Measurements from ENCODE around the gene SOS1. TPM values are rescaled to one million over a fixed set of nuclear protein-coding genes. Genes with fewer than 3 reads are reported as not detected.
"Not testable (repeated sequence)": the region's sequence is repeated elsewhere in the genome, so short reads cannot be mapped to it uniquely, and the experiment has no call there.

The SOS1 gene
- total and polyA plus RNA-seq, 9 donors: 14.4 to 70.1 (median 41.8) TPM

- TF ChIP-seq POLR2A (IDR thresholded peaks at IDR 0.05) (no peak), CTCF (IDR thresholded peaks at IDR 0.05) (no peak), EP300 (IDR thresholded peaks at IDR 0.05) (no peak)
- Histone ChIP-seq H3K4me3 (no peak overlapping the region), H3K27me3 (no peaks in the 10 kb centered on the region), H3K27ac (no peak overlapping the region), H3K4me1 (ENCODE audit: insufficient read depth) (peaks cover 2% of the 10 kb centered on the region), H3K36me3 (no peaks in the 10 kb centered on the region), H3K9me3 (no peaks in the 10 kb centered on the region)
- 86 to 90% (median 89%) methylated on average over 8 of the region's 8 CpGs for WGBS, 3 donors
- DNase-seq: no peak
- intact Hi-C loops (cut with DNase I): loop anchor here in 1 of 4 donors (10.0 kb wide), 1 partner anchor 86 kb away; no protein-coding TSS in a partner anchor
These were observed 18.0 kb upstream of the SOS1 start for GRCh38 chr2:39138837-39139211.

GRCh38 chr2:39138187-39138836, 17.5 kb upstream of the SOS1 start:
- not testable (repeated sequence) for DNase-seq; H3K36me3 ChIP-seq; H3K27me3 ChIP-seq; H3K27ac ChIP-seq; H3K4me1 ChIP-seq (ENCODE audit: insufficient read depth); H3K4me3 ChIP-seq; H3K9me3 ChIP-seq
- 91 to 93% (median 93%) methylated on average over 18 of the region's 18 CpGs for WGBS, 3 donors
- intact Hi-C loops (cut with DNase I): loop anchor here in 1 of 4 donors (10.0 kb wide), 1 partner anchor 86 kb away; no protein-coding TSS in a partner anchor

- DNase-seq: no peak
- Histone ChIP-seq H3K27me3 (no peaks in the 10 kb centered on the region), H3K36me3 (no peaks in the 10 kb centered on the region), H3K4me3 (no peak overlapping the region), H3K27ac (no peak overlapping the region), H3K4me1 (ENCODE audit: insufficient read depth) (peaks cover 2% of the 10 kb centered on the region), H3K9me3 (no peaks in the 10 kb centered on the region)
- TF ChIP-seq EP300 (IDR thresholded peaks at IDR 0.05) (no peak), POLR2A (IDR thresholded peaks at IDR 0.05) (no peak), CTCF (IDR thresholded peaks at IDR 0.05) (no peak)
- intact Hi-C loops (cut with DNase I): loop anchor here in 1 of 4 donors (10.0 kb wide), 1 partner anchor 88 kb away; no protein-coding TSS in a partner anchor
- 85 to 86% (median 86%) methylated on average over 5 of the region's 5 CpGs for WGBS, 3 donors
These were observed 15.9 kb upstream of the SOS1 start for GRCh38 chr2:39136799-39137198.

GRCh38 chr2:39135690-39136259, 14.9 kb upstream of the SOS1 start:
- H3K4me3 ChIP-seq: no peak overlapping the region
- intact Hi-C loops (cut with DNase I): loop anchor here in 1 of 4 donors (10.0 kb wide), 1 partner anchor 89 kb away; no protein-coding TSS in a partner anchor
- H3K9me3 ChIP-seq: no peaks in the 10 kb centered on the region
- no peak for DNase-seq
- TF ChIP-seq EP300 (IDR thresholded peaks at IDR 0.05) (no peak), POLR2A (IDR thresholded peaks at IDR 0.05) (no peak), CTCF (IDR thresholded peaks at IDR 0.05) (no peak)
- H3K36me3 ChIP-seq: no peaks in the 10 kb centered on the region
- no peaks in the 10 kb centered on the region for H3K27me3 ChIP-seq
- no peak overlapping the region for H3K27ac ChIP-seq
- no peaks in the 10 kb centered on the region for H3K4me1 ChIP-seq (ENCODE audit: insufficient read depth)
- 68 to 74% (median 71%) methylated on average over 5 of the region's 5 CpGs for WGBS, 3 donors

Measured in ovary (tissue), 9 donors.